ENCODE measurements around the gene GRM4. TPM values are rescaled to one million over a fixed set of nuclear protein-coding genes. Genes with fewer than 3 reads are reported as not detected.

Gene GRM4
- total RNA-seq, 6 donors from 2014 or later, result 0.24 TPM; not detected in 5

DNA sequence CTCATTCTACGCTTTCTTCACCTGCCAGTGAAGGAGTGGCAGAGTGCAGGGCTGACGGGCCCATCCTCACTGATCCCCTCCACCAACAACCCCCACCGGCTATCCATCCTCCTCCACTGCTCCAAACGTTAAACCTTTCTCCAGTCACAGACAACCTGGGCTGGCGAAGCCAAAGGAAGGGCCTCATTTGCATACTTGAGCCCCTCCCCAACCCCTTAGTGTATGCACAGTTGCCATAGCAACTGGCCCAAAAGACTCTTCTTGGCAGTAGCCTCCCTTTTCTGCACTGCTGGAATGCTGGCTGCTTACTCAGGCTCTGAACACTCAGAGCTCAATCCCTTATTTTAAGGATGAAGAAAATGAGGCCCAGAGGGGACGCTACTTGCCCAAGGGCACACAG is 130.3 kb downstream of the GRM4 start:
- Histone ChIP-seq H3K27me3 (no peaks in the 10 kb centered on the region), H3K9me3 (no peaks in the 10 kb centered on the region), H3K36me3 (no peaks in the 10 kb centered on the region), H3K4me3 (no peak overlapping the region), H3K4me1 (no peaks in the 10 kb centered on the region), H3K27ac (no peak overlapping the region)
- ATAC-seq (ENCODE audit: low FRiP score in 2 of 2) (no peak), DNase-seq (no peak)
- 51 to 61% methylated on average over 6 of the region's 6 CpGs for WGBS, 2 donors
- TF ChIP-seq, protein P1, sequence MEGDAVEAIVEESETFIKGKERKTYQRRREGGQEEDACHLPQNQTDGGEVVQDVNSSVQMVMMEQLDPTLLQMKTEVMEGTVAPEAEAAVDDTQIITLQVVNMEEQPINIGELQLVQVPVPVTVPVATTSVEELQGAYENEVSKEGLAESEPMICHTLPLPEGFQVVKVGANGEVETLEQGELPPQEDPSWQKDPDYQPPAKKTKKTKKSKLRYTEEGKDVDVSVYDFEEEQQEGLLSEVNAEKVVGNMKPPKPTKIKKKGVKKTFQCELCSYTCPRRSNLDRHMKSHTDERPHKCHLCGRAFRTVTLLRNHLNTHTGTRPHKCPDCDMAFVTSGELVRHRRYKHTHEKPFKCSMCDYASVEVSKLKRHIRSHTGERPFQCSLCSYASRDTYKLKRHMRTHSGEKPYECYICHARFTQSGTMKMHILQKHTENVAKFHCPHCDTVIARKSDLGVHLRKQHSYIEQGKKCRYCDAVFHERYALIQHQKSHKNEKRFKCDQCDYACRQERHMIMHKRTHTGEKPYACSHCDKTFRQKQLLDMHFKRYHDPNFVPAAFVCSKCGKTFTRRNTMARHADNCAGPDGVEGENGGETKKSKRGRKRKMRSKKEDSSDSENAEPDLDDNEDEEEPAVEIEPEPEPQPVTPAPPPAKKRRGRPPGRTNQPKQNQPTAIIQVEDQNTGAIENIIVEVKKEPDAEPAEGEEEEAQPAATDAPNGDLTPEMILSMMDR (IDR thresholded peaks at IDR 0.05), result no peak
- no peak for TF ChIP-seq POLR2A (IDR thresholded peaks at IDR 0.05)
- TF ChIP-seq POLR2AphosphoS5 (IDR thresholded peaks at IDR 0.05), result no peak
- TF ChIP-seq EP300 (IDR thresholded peaks at IDR 0.05), result no peak

DNA sequence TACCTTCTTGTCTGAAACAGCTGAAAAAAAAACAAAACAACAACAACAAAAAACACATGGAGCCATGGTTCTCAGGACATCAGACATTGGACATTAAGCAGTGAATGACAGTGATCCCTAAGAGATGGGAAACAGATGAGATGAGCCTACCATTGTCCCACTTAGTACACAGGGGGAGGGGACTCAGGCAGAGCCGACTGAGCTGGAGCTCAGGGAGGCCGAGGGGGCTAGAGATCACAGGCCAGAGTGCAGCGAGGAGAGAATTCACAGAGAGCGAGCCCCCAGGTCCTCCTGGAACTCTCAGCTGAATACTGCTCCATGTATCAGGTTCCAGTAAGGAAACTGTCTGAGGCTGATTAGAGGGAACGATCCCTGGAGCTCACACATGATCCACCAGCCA is 134.6 kb downstream of the GRM4 start:
- Histone ChIP-seq H3K27me3 (no peaks in the 10 kb centered on the region), H3K36me3 (no peaks in the 10 kb centered on the region), H3K4me1 (no peaks in the 10 kb centered on the region), H3K27ac (no peak overlapping the region), H3K9me3 (no peaks in the 10 kb centered on the region), H3K4me3 (no peak overlapping the region)
- no peak for DNase-seq
- WGBS, 2 donors, result 34 to 68% methylated on average over 5 of the region's 5 CpGs
- ATAC-seq (ENCODE audit: low FRiP score in 2 of 2), result no peak
- no peak for TF ChIP-seq EP300 (IDR thresholded peaks at IDR 0.05)
- TF ChIP-seq, protein P1 (IDR thresholded peaks at IDR 0.05), result no peak

DNA sequence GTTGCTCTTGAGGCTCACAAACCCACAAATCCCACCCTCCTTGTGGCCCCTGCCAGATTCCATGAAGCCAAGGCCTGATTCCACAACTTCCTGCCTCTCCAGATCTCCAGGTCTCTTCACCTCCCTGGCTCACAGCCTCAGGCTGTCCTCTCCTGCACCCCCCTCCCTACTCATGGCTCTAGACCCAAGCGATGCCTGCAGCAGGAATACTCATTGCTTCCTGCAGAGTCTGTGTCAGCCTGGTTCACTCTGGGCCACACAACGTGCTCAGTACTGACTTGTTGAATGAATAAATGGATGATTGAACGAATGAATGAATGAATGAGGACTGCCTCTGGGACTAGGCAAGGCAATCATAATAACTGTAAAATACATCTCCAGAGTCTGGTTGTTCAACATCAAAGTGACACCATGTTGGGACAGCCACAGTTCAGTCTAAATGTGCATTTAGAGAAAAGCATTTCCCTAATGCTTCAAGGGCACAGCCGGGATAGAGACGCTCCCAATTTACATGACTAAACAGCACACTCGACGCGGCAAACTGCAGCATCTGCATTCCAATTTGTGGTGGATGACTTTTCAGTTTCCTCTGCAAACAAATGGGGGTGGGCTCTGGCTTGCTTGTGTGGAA is 139.9 kb downstream of the GRM4 start:
- DNase-seq, result no peak
- Histone ChIP-seq H3K27ac (no peak overlapping the region), H3K36me3 (no peaks in the 10 kb centered on the region), H3K4me3 (no peak overlapping the region), H3K4me1 (no peaks in the 10 kb centered on the region), H3K9me3 (no peaks in the 10 kb centered on the region), H3K27me3 (no peaks in the 10 kb centered on the region)
- TF ChIP-seq, protein P1 (IDR thresholded peaks at IDR 0.05), result no peak
- TF ChIP-seq EP300 (IDR thresholded peaks at IDR 0.05) (no peak), POLR2A (IDR thresholded peaks at IDR 0.05) (no peak), POLR2AphosphoS5 (IDR thresholded peaks at IDR 0.05) (no peak)
- ATAC-seq (ENCODE audit: low FRiP score in 2 of 2), result no peak
- WGBS, 2 donors, result 60% methylated on average over 8 of the region's 8 CpGs

DNA sequence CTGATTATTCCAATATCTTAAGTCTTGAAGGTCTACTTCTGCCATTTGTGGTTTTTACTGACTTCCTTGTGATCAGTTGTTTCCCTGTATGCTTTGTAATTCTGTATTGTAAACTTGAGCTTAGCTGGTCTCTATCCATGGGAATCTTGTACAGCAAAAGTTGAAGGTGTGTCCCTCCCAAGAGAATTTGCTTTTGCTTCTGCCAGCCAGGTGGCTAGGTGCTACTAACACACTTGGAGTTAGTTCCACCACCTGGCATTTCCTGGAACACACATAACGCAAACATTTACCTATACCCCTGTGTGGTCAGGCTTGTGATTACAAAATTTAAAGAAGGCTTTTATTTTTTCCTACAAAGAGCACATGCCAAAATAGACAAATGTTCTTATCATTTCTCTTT is 141.2 kb downstream of the GRM4 start:
- Histone ChIP-seq H3K4me1 (no peaks in the 10 kb centered on the region), H3K9me3 (no peaks in the 10 kb centered on the region), H3K36me3 (no peaks in the 10 kb centered on the region), H3K4me3 (no peak overlapping the region), H3K27me3 (no peaks in the 10 kb centered on the region), H3K27ac (no peak overlapping the region)
- TF ChIP-seq POLR2AphosphoS5 (IDR thresholded peaks at IDR 0.05) (no peak), EP300 (IDR thresholded peaks at IDR 0.05) (no peak), POLR2A (IDR thresholded peaks at IDR 0.05) (no peak)
- TF ChIP-seq, protein P1 (IDR thresholded peaks at IDR 0.05), result no peak
- DNase-seq (no peak), ATAC-seq (ENCODE audit: low FRiP score in 2 of 2) (no peak)
- WGBS, 2 donors, result 71 to 76% methylated on average over 1 of the region's 1 CpG

DNA sequence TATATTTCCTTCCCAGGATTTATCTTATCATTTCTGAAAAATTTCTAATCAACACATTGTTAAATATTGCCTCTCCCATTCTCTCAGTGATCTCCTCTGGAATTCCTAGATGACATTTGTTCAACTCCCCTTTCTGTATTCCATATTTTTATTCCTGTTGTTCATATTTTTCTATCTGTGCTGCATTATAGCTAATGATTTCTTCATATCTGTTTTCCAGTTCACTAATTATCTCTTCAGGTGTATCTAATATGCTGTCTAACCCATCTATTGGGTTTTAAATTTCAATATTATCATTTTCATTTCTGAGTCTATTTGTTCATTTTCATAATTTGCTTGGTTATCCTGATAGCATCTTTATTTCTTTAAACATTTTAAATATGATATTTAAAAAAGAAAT is 141.9 kb downstream of the GRM4 start:
- ATAC-seq (ENCODE audit: low FRiP score in 2 of 2) (no peak), DNase-seq (no peak)
- H3K4me1 ChIP-seq, result no peaks in the 10 kb centered on the region
- TF ChIP-seq EP300 (IDR thresholded peaks at IDR 0.05) (no peak), POLR2AphosphoS5 (IDR thresholded peaks at IDR 0.05) (no peak), POLR2A (IDR thresholded peaks at IDR 0.05) (no peak)
- TF ChIP-seq, protein P1 (IDR thresholded peaks at IDR 0.05), result no peak
- no peaks in the 10 kb centered on the region for H3K27me3 ChIP-seq
- H3K27ac ChIP-seq, result no peak overlapping the region
- H3K36me3 ChIP-seq, result no peaks in the 10 kb centered on the region
- no peaks in the 10 kb centered on the region for H3K9me3 ChIP-seq
- H3K4me3 ChIP-seq, result no peak overlapping the region

Data from upper lobe of left lung (tissue), 6 donors.